Medulla oblongata (tissue), 1 donor: ENCODE data around the gene HOMER1.

Experiments
- DNase-seq: peaks from one replicate; pipeline ENCODE4 v3.0.0-alpha.2; 2015; ENCODE audit errors: extremely low spot score

Gene HOMER1

DNA sequence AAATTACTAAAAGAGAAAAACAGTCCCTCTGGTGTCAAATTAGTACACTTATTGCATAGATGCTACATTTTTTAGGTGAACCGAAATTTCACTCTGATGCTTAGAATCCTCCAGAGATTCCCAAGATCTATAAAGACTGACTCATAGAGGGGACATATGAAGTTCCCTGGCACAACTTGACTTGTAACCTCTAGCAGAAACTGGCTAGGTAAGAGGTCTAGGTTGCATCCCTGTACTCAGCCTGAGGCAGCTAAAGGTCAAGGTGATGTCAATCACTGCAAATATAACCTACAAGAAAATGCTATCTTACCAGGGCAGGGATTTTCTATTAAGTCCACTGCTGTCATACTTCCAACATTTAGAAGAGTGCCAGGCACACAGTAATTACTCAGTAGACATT lies 24.2 kb downstream of the HOMER1 start:
- DNase-seq: no peak

DNA sequence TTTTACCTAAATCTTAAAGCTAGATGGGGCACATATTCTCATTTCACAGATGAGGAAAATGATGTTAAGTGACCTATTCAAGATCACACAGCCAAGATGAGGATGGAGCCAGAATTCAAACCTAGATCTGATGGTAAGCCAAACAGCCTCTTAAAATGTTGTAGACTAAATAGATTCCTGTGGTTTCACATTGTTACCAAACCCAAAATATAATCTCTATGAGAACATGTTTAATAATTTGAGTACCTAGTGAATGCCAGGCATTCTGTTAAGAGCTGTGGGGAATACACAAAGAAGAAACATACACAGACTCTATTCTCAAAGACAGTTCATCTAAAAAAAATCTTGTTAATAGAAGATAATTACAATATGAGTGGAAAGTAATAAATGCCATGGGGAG lies 25.2 kb downstream of the HOMER1 start:
- DNase-seq: no peak

- no peak for DNase-seq
Measured at GRCh38 chr5:79488058-79488457, 25.9 kb downstream of the HOMER1 start.

DNA sequence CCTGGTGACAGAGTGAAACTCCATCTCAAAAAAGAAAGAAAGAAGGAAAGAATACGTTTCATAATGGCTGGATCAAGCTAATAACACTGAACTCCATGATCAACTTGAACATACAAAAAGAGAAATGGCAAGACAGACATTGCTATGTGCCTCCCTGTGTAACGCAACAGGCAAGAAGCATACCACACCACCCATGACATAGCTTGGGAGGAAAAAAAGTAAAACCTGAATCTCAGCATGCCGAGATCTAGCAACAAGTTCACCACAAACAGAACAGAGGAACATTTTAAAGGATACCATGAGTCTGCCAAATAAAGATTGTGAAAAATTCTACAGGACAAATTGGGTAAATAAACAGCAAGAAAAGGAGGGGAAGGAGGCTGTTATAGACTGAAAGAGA lies 26.7 kb downstream of the HOMER1 start:
- no peak for DNase-seq

GRCh38 chr5:79486116-79486515 lies 27.8 kb downstream of the HOMER1 start:
- no peak for DNase-seq

GRCh38 chr5:79484731-79485130 lies 29.2 kb downstream of the HOMER1 start:
- DNase-seq: no peak

GRCh38 chr5:79481574-79481973 lies 32.4 kb downstream of the HOMER1 start:
- no peak for DNase-seq

DNA sequence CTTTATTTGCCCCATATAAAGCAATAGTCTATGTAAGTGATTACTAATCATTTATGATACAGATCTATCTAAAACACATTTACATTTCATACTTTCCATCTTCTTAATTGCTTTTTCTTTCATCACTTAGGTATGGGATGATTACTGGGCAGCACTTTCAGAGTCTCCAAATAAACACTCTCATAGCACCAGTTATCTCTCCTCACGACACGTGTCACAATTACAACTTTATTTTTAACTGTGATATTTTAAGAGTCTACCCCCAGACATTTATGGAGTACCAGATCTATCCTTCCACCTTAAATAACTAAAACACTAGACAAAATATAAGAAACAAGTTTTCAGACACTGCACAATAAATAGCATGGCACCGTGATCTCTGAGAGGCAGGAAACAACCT lies 32.9 kb downstream of the HOMER1 start:
- no peak for DNase-seq

GRCh38 chr5:79475152-79475466 lies 38.8 kb downstream of the HOMER1 start:
- no peak for DNase-seq

GRCh38 chr5:79474367-79475151 lies 39.4 kb downstream of the HOMER1 start:
- DNase-seq: no peak

- DNase-seq: no peak
Measured at GRCh38 chr5:79471556-79471955, 42.4 kb downstream of the HOMER1 start.

GRCh38 chr5:79464695-79465332 lies 49.1 kb downstream of the HOMER1 start:
- DNase-seq: peak; percentile 29

DNA sequence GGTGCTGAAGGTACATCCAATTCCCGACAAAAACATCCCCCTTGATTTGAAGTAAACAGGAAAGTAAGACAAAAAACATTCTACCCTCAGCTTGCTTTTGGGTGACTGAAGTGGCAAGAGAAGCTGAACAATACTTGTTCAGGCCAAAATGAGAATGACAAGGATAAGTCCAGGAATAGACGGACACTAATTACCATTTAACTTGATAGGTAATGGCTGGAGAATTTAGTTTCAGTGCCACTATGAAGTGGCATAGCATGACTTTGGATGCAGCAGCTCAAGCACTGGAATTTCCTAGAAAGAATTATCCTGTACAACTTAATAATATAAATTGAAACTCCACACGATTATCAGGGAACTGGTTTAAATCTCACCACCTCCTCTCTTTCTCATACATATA lies 49.7 kb downstream of the HOMER1 start:
- DNase-seq: no peak

- DNase-seq: no peak
Measured at GRCh38 chr5:79459626-79460025, 54.3 kb downstream of the HOMER1 start.

DNA sequence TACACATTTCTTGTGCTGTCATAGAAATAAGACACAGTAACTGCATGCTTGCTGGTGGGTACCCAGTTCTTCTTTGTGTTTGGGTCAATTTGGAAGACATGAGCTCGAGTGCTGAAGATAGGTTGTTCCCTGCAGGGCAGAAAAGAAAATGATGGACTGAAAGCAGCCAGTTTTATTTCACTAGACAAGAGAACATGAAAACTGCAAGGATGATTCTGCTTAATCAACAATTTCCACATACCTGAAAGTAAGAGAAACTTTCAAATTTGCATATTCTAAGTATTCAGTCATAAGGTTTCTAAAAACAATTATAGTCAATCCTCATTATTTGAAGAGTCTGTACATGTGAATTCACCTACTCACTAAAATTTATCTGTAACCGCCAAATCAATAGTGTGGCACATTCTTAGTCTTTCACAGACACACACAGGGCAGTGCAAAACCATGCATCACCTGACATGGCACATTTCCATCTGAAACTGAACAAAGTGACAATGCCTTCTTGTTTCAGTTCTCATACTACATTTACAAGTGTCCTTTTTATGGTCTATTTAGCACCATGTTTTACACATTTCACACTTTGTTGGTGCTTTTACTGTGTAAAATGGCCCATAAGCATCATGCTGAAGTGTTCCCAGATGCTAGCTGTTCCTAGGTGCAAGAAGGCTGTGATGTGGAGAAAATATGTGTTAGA lies 56.9 kb downstream of the HOMER1 start:
- peak; percentile 24 for DNase-seq

GRCh38 chr5:79456400-79456799 lies 57.5 kb downstream of the HOMER1 start:
- no peak for DNase-seq

DNA sequence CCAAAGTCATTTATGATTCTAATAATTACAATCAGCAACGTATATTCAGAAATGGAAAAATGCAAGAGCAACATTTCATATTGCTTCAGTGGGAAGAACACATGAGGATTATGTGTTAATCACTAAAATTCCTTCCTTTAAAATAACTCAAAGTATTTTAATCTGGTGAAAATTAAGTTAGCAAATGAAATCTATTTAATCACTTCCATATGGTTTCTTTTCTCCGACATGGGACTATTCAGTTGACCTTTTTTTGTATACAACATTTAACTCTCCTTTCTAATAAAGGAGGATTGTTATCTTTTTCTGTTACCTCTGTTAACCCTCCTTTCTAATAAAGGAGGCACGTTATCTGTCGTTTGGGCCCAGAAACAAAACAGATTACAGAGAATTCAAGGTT lies 59.9 kb downstream of the HOMER1 start:
- DNase-seq: no peak

GRCh38 chr5:79448336-79448735 lies 65.6 kb downstream of the HOMER1 start:
- DNase-seq: no peak

DNA sequence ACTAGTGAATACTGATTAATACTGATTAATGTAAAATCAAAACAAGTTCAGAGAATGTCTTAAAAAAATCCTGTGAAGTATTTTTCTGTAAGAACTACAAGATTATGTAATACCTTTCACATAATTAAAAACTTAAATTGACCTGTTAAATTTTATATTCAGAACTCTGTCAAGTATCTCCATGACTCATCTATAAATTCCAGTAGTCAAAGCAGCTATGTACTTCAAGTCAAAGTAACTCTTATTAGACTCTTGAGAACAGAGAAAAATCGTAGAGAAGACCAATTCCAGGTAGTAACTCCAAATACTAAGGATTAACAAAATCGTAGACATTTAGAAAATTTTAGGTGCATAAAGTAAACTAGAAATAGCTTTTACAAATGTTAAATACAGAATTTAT lies 77.1 kb downstream of the HOMER1 start:
- no peak for DNase-seq

GRCh38 chr5:79436224-79436623 lies 77.7 kb downstream of the HOMER1 start:
- DNase-seq: no peak

GRCh38 chr5:79430196-79430595 lies 83.7 kb downstream of the HOMER1 start:
- no peak for DNase-seq

DNA sequence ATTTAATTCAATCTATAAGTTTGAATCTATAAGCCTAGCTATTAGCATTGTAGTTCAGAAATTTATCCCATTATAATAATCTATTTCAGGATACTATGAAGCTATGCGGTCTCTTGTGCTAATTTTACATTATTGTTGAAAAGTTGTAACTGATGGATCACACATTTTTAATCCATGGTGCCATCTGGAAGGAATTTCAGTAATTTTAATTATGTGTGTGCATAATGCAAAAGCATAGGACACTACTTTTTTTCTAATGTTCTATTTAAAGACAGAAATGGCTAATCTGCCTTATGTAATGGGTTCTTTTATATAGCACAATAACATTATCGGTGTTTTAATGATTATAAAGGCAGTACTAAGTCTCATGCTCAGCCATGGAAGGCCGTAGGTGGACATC lies 90.6 kb downstream of the HOMER1 start:
- DNase-seq: no peak

GRCh38 chr5:79420248-79420647 lies 93.7 kb downstream of the HOMER1 start:
- no peak for DNase-seq
